ENCODE results near the gene KCNF1. TPM values are rescaled to one million over a fixed set of nuclear protein-coding genes. Genes with fewer than 3 reads are reported as not detected.

Gene KCNF1
- total and polyA plus RNA-seq, 2 of the 8 experiments (the other 6 are each of a cell fraction or from before 2014, with no cell fraction given), result 0.48 to 1.5 TPM

DNA sequence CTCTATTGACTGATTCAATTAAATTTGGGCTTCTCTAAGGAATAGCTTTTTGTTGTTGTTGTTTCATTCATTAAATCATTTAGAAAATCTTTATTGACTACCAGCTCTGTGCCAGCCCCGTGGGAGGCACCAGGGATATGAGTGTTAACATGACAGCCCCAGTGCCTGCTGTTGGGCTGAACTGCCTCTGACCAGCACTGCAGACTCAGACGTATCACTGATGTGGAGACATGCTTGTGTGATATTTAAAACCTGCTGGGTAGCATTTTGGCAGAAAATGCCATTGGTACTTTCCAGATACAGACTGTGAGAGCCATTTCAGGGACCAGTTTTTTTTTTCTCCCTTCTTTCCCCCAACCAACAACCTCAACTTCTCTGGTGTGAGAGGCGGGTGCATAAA lies 38.6 kb upstream of the KCNF1 start:
- H3K56ac ChIP-seq (replicated peaks; ENCODE audit: insufficient read length, low read depth, low read length), result no peak overlapping the region
- no peaks in the 10 kb centered on the region for H3K27me3 ChIP-seq (replicated peaks in 1 of 4; ENCODE audit: control insufficient read depth in 3 of 4, extremely low read depth in 1 of 4, insufficient read depth in 3 of 4, low read length in 3 of 4)
- 83% methylated on average over 2 of the region's 3 CpGs; no CpG with 5 or more reads in 1 of the 2 experiments for WGBS, 2 experiments (ENCODE audit: extremely low coverage in 1 of 2, insufficient coverage in 1 of 2, insufficient read length in 1 of 2, insufficient replicate concordance in 2 of 2, low coverage in 1 of 2, low lambda C conversion rate in 2 of 2, missing lambda C conversion rate in 1 of 2)
- H3K79me1 ChIP-seq (ENCODE audit: low read depth, low read length), result no peaks in the 10 kb centered on the region; the same call in 1 of the 2 replicates
- no peaks in the 10 kb centered on the region for H3K23me2 ChIP-seq (ENCODE audit: low read depth, low read length)
- H3K18ac ChIP-seq (ENCODE audit: extremely low read depth, low read length), result no peak overlapping the region
- H3K79me2 ChIP-seq (ENCODE audit: control insufficient read depth in 1 of 2, insufficient read depth in 2 of 2, low read length in 2 of 2), result no peaks in the 10 kb centered on the region
- DNase-seq (ENCODE audit: low read depth in 1 of 2, low spot score in 2 of 2) (no peak), FAIRE-seq (no peak)
- no peak overlapping the region for H4K8ac ChIP-seq (ENCODE audit: extremely low read depth, insufficient read depth, low read length)
- no peak overlapping the region for H2BK15ac ChIP-seq (ENCODE audit: low read length)
- no peaks in the 10 kb centered on the region for H3K36me3 ChIP-seq (ENCODE audit: control insufficient read depth in 2 of 4, insufficient read depth in 4 of 4, low read length in 3 of 4)
- no peak overlapping the region for H2BK20ac ChIP-seq (ENCODE audit: low read length)
- no peak overlapping the region for H2BK12ac ChIP-seq (ENCODE audit: low read depth, low read length)
- H3K4me2 ChIP-seq (ENCODE audit: insufficient read depth in 1 of 2, low read depth in 2 of 2, low read length in 2 of 2), result no peak overlapping the region
- H2BK120ac ChIP-seq (replicated peaks; ENCODE audit: low read depth, low read length), result no peak overlapping the region
- H3K4me1 ChIP-seq (replicated peaks in 1 of 4; ENCODE audit: control insufficient read depth in 3 of 4, insufficient read depth in 4 of 4, low read length in 3 of 4), result peaks cover 0 to 3% (median 0%) of the 10 kb centered on the region in 4 experiments; a peak in 1 of 7 replicates
- no peak overlapping the region for H3K4ac ChIP-seq (replicated peaks; ENCODE audit: insufficient read length, low read depth, low read length)
- H3K4me3 ChIP-seq (ENCODE audit: extremely low read depth in 1 of 4, insufficient read depth in 2 of 4, low read depth in 3 of 4, low read length in 4 of 4), result no peak overlapping the region
- no peak overlapping the region for H3K9ac ChIP-seq (replicated peaks in 1 of 4; ENCODE audit: extremely low read depth in 1 of 4, low read depth in 3 of 4, low read length in 3 of 4)
- no peak overlapping the region for H3K23ac ChIP-seq (ENCODE audit: insufficient read length)
- ChIA-PET CTCF (ENCODE audit: partially characterized antibody) (interaction anchor here (0.8 to 2.7 kb wide), 6 partner anchors 7 to 61 kb away, joined by 3 to 6 read pairs (median 4); no protein-coding TSS in a partner anchor), POLR2A (ENCODE audit: partially characterized antibody) (no interaction called here)
- H3K9me3 ChIP-seq (ENCODE audit: insufficient read depth in 2 of 2, low read depth in 1 of 2, low read length in 1 of 2), result no peaks in the 10 kb centered on the region
- H4K5ac ChIP-seq (ENCODE audit: insufficient read length, low read depth, low read length), result no peak overlapping the region
- no peak overlapping the region for H3K14ac ChIP-seq (ENCODE audit: insufficient read length)
- H4K20me1 ChIP-seq (replicated peaks in 1 of 2; ENCODE audit: control insufficient read depth in 1 of 2, insufficient read depth in 2 of 2, low read length in 2 of 2), result no peaks in the 10 kb centered on the region
- H2AK5ac ChIP-seq (ENCODE audit: low read depth, low read length), result no peak overlapping the region
- no peak overlapping the region for H2AFZ ChIP-seq (ENCODE audit: low read length)
- H3K27ac ChIP-seq (ENCODE audit: low read depth, low read length), result no peak overlapping the region
- no peak overlapping the region for H2BK5ac ChIP-seq (ENCODE audit: low read depth, low read length)
- no peak overlapping the region for H4K91ac ChIP-seq (replicated peaks; ENCODE audit: insufficient read length, low read length)
- TF ChIP-seq, protein P1, sequence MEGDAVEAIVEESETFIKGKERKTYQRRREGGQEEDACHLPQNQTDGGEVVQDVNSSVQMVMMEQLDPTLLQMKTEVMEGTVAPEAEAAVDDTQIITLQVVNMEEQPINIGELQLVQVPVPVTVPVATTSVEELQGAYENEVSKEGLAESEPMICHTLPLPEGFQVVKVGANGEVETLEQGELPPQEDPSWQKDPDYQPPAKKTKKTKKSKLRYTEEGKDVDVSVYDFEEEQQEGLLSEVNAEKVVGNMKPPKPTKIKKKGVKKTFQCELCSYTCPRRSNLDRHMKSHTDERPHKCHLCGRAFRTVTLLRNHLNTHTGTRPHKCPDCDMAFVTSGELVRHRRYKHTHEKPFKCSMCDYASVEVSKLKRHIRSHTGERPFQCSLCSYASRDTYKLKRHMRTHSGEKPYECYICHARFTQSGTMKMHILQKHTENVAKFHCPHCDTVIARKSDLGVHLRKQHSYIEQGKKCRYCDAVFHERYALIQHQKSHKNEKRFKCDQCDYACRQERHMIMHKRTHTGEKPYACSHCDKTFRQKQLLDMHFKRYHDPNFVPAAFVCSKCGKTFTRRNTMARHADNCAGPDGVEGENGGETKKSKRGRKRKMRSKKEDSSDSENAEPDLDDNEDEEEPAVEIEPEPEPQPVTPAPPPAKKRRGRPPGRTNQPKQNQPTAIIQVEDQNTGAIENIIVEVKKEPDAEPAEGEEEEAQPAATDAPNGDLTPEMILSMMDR (IDR thresholded peaks at IDR 0.05; ENCODE audit: control extremely low read depth in 1 of 3, insufficient read depth in 1 of 3, low read depth in 1 of 3, low read length in 3 of 3), result no peak
- TF ChIP-seq CTBP2 (IDR thresholded peaks at IDR 0.05; ENCODE audit: borderline replicate concordance, insufficient read depth, insufficient read length, low read length) (no peak), HDAC2 (IDR thresholded peaks at IDR 0.05; ENCODE audit: borderline replicate concordance in 1 of 2, low read depth in 2 of 2, low read length in 2 of 2) (no peak), SUZ12 (IDR thresholded peaks at IDR 0.05; ENCODE audit: low read length) (no peak), RBBP5 (IDR thresholded peaks at IDR 0.05; ENCODE audit: borderline replicate concordance, low read depth, low read length) (no peak), SP4 (IDR thresholded peaks at IDR 0.05; ENCODE audit: low read length) (no peak), HDAC6 (IDR thresholded peaks at IDR 0.05; ENCODE audit: low read depth, low read length) (no peak), RXRA (IDR thresholded peaks at IDR 0.05; ENCODE audit: insufficient read depth, low read depth, low read length) (no peak), SAP30 (IDR thresholded peaks at IDR 0.05; ENCODE audit: insufficient read depth, insufficient replicate concordance, low read length) (no peak)
- TF ChIP-seq, protein P2, sequence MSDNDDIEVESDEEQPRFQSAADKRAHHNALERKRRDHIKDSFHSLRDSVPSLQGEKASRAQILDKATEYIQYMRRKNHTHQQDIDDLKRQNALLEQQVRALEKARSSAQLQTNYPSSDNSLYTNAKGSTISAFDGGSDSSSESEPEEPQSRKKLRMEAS (IDR thresholded peaks at IDR 0.05), result no peak
